Measurements from ENCODE around the gene WARS2.

WARS2 gene

DNA sequence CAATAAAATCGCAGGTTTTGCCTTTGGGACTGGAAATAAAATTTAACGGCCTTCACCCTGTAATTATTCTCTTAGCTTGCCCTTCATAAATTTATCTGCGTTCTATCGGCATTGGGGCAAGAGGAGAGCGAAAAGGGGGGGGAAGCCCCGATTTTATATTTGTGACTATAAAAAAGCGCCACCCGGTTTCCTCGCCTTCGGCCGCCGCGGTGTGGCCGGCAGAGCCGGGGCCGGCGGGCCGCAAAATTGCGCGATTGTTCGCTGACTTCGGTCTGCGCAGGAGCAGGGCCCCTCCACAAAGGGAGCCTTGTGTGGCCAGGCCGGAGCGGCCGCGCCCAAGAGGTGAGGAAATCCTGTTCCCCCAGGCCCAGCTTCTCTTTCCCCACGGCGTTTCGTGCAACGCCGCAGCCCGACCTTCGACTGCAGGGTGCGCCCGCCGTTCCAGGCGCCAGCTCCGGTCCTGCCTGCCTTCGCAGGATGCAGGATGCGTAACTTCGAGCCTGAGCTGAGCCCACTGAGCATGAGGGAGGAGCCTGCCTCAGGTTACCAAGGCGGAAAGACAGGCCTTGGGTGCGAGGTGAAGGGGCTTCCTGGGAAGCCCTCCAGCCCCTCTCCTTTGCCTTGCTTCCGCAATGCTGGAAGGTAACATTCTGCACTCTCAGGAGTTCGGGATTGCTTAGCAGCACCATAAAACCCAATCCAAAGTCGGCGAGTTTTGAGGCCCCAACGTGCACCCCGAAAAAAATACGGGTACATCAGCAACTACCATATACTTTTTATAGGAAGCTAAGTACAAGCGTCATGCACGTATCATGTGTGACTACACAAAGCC lies 147.4 kb downstream of the WARS2 start:
- Mint-ChIP-seq H3K36me3 (no peaks in the 10 kb centered on the region), H3K9me3 (peaks cover 3% of the 10 kb centered on the region), H3K4me1 (no peaks in the 10 kb centered on the region), H3K27ac (no peak overlapping the region), H3K4me3 (no peak overlapping the region)
- DNase-seq (ENCODE audit: low spot score in 2 of 2): no peak
- no peak for ATAC-seq

DNA sequence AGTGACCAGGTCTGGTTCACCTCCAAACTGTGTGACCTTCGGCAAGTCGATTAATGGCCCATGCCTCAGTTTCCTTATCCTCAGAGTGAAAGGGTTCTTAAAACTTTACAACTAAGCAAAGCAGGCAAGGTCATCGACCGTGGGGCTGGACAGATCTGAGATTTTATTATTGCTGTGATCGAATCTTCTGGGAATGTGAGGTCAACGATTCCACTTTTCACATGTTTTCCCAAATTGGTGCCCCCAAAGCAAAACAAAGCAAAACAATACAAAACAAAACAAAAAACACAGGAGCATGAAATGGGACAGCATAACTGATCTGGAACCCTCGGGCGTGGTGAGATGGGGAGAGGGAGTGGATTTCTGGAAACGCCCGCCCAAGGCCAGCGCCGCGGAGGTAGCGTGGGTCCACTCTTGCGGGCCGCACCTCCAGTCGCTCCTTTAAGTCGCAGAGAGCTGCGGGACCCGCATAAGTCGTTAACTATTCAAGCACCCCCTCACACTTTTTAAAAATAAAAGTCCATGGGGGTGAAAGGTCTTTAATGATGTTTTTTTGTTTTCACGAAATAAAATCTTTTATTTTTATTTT lies 148.1 kb downstream of the WARS2 start:
- H3K4me1 Mint-ChIP-seq: no peaks in the 10 kb centered on the region
- no peak for DNase-seq (ENCODE audit: low spot score in 2 of 2)
- peaks cover 3% of the 10 kb centered on the region for H3K9me3 Mint-ChIP-seq
- ATAC-seq: no peak
- no peak overlapping the region for H3K4me3 Mint-ChIP-seq
- H3K27ac Mint-ChIP-seq: no peak overlapping the region
- H3K36me3 Mint-ChIP-seq: no peaks in the 10 kb centered on the region

DNA sequence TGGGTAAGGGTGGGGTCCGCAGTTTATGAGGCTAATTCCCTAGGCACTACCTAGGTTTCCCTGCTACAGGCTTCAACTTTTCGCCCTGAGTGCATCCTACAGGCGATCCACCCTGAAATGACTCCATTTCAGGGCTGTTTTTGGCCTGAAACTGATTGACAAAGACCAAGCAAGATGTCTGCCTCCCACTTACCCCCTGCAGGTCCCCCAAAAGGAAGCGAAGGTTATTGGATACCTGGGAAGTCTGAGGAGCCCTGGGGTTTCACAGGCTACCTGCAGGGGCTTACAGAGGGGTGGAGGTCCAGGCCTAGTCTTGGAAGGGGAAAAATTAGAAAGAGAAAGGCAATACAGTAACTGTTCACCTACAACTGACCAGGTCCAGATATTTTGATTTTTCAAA lies 149.0 kb downstream of the WARS2 start:
- Mint-ChIP-seq H3K36me3 (no peaks in the 10 kb centered on the region), H3K4me3 (no peak overlapping the region), H3K9me3 (peaks cover 3% of the 10 kb centered on the region), H3K4me1 (peaks cover 5% of the 10 kb centered on the region), H3K27ac (no peak overlapping the region)
- ATAC-seq (no peak), DNase-seq (ENCODE audit: low spot score in 2 of 2) (no peak)

GRCh38 chr1:118990513-118991152 lies 149.8 kb downstream of the WARS2 start:
- H3K36me3 Mint-ChIP-seq: no peaks in the 10 kb centered on the region

GRCh38 chr1:118989878-118990378 lies 150.5 kb downstream of the WARS2 start:
- peaks cover 11% of the 10 kb centered on the region for H3K4me1 Mint-ChIP-seq
- H3K4me3 Mint-ChIP-seq: no peak overlapping the region
- ATAC-seq: no peak
- DNase-seq (ENCODE audit: low spot score in 2 of 2): no peak
- peaks cover 3% of the 10 kb centered on the region for H3K9me3 Mint-ChIP-seq
- H3K27ac Mint-ChIP-seq: no peak overlapping the region
- no peaks in the 10 kb centered on the region for H3K36me3 Mint-ChIP-seq

More at GRCh38 chr1:118990513-118991152, 149.8 kb downstream of the WARS2 start:
- ATAC-seq (no peak), DNase-seq (ENCODE audit: low spot score in 2 of 2) (no peak)
- H3K9me3 Mint-ChIP-seq: peaks cover 3% of the 10 kb centered on the region
- H3K27ac Mint-ChIP-seq: no peak overlapping the region
- H3K4me3 Mint-ChIP-seq: no peak overlapping the region
- peaks cover 5% of the 10 kb centered on the region for H3K4me1 Mint-ChIP-seq

DNA sequence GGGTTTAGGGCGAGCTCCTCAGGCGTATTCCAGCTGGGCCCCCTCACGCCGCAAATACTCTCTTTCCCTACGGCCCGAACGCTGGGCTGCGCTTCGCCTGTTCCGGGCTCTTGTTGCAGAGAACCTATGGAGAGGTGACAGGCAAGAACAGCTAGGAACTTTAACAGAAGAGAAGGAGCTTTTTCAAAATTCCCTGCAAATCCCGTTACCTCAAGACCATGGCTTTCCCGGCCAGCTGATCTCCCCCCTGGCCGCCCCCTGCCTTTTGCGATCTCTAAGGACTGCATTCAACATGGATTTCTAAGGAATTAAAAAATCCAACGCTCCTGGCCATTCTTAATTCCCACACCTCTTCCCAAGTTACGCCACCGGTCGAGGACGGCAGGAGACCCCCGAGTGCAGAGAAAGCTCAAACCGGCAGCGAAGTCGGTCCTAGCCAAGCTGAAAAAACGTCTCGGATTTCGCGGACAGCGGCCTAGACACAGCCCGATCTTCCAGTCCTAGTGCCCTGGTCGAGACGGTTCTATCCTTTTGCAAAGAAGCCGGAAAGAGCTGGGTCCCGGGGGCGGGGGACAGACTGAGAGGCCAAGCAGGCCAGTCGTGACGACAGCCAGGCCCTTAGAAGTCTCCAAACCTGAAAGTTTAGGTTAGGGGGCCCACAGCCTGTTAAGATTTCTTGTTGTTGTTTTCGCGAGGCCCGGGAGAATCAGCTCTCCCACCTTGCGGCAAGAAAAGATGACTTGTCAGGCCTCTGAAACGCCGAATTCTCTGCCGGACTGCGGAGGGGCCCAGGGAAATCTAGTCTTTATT lies 151.2 kb downstream of the WARS2 start:
- ATAC-seq (no peak), DNase-seq (ENCODE audit: low spot score in 2 of 2) (no peak)
- Mint-ChIP-seq H3K9me3 (peaks cover 3% of the 10 kb centered on the region), H3K27ac (no peak overlapping the region), H3K4me1 (peaks cover 15% of the 10 kb centered on the region), H3K36me3 (no peaks in the 10 kb centered on the region), H3K4me3 (no peak overlapping the region)

- Mint-ChIP-seq H3K4me1 (peaks cover 15% of the 10 kb centered on the region), H3K36me3 (no peaks in the 10 kb centered on the region), H3K9me3 (no peaks in the 10 kb centered on the region), H3K4me3 (peak within 1 kb of the TSS; percentile 35), H3K27ac (no peak within 1 kb of the TSS)
- ATAC-seq (no peak), DNase-seq (ENCODE audit: low spot score in 2 of 2) (no peak)
Measured at GRCh38 chr1:118988186-118989005, 152.1 kb downstream of the WARS2 start, which contains the start of gene TBX15. TBX15 (minus strand) TSS chr1:118988343; CDS start chr1:118987795, 548 bp downstream.

DNA sequence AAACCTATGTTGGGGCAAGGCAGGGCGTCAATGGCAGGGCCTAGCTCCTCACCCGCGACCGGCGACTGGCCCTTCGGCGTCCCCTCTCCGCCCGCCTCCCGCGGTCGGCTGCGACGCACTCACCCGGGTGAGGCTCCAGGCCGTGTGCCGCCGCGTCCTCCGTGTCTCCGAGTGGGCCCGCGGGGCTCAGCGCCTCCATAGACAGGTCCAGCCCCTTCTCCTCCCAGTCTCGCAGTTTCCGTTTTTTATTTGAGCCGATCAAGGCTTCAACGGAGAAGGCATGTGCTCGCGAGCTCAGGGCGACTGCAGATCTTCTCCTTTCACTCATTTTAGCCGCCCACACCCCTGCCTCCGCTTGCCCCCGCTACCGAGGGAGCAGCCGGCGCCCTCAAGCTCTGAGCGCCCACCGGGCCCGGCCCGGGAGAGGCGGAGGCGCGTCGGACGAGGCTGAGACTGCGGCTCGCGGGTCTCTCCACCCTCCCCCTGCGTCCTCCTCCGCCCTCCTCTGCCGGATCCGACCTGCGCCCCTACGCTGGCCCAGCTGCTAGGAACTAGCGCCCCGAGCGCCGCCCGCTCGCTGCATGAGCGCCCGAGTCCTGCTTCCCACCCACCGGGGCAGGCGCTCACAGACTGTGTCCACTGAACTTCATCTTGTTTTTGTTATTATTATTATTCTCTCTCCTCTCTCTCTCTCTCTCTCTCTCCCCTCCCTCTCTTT lies 152.8 kb downstream of the WARS2 start:
- Mint-ChIP-seq H3K36me3 (no peaks in the 10 kb centered on the region), H3K4me3 (peak overlapping the region; percentile 35)
- no peak for DNase-seq (ENCODE audit: low spot score in 2 of 2)

GRCh38 chr1:118986555-118987467 lies 153.6 kb downstream of the WARS2 start:
- H3K9me3 Mint-ChIP-seq: no peaks in the 10 kb centered on the region
- DNase-seq (ENCODE audit: low spot score in 2 of 2) (no peak), ATAC-seq (no peak)
- peaks cover 15% of the 10 kb centered on the region for H3K4me1 Mint-ChIP-seq
- no peaks in the 10 kb centered on the region for H3K36me3 Mint-ChIP-seq
- H3K27ac Mint-ChIP-seq: no peak overlapping the region
- peak overlapping the region; percentile 35 for H3K4me3 Mint-ChIP-seq

More for the DNA sequence above, 152.8 kb downstream of the WARS2 start:
- H3K9me3 Mint-ChIP-seq: no peaks in the 10 kb centered on the region
- ATAC-seq: peak; percentile 34
- H3K4me1 Mint-ChIP-seq: peaks cover 15% of the 10 kb centered on the region
- H3K27ac Mint-ChIP-seq: no peak overlapping the region

- Mint-ChIP-seq H3K4me3 (no peak overlapping the region), H3K9me3 (no peaks in the 10 kb centered on the region), H3K36me3 (no peaks in the 10 kb centered on the region), H3K27ac (no peak overlapping the region), H3K4me1 (peaks cover 15% of the 10 kb centered on the region)
- ATAC-seq (no peak), DNase-seq (ENCODE audit: low spot score in 2 of 2) (no peak)
Measured at GRCh38 chr1:118985640-118986554, 154.6 kb downstream of the WARS2 start.

GRCh38 chr1:118984722-118985639 lies 155.5 kb downstream of the WARS2 start:
- Mint-ChIP-seq H3K4me1 (peaks cover 15% of the 10 kb centered on the region), H3K36me3 (no peaks in the 10 kb centered on the region), H3K4me3 (peak overlapping the region; percentile 9), H3K27ac (no peak overlapping the region), H3K9me3 (no peaks in the 10 kb centered on the region)
- ATAC-seq (no peak), DNase-seq (ENCODE audit: low spot score in 2 of 2) (no peak)

Measured in stimulated activated effector memory CD8-positive, alpha-beta T cell treated with anti-CD3 and anti-CD28 coated beads, Interleukin-12 subunit alpha, Interleukin-12 subunit beta, amount 100 ng/mL, for 72 hours (primary cell).